ENCODE measurements around the gene PLEKHM3. TPM values are rescaled to one million over a fixed set of nuclear protein-coding genes. Genes with fewer than 3 reads are reported as not detected.

The PLEKHM3 gene
- polyA plus RNA-seq, 1 donor (not counting 4 experiments of a cell fraction or from before 2014, with no cell fraction given): 2.9 TPM

- no peaks in the 10 kb centered on the region for H3K9me1 ChIP-seq (ENCODE audit: control insufficient read depth, extremely low read depth, insufficient read depth, low read length)
- no peak overlapping the region for H3K9ac ChIP-seq (ENCODE audit: control insufficient read depth, extremely low read depth, insufficient read depth, low read length)
- DNase-seq (ENCODE audit: low read depth, low spot score) (no peak), FAIRE-seq (no peak)
- H3K79me2 ChIP-seq (ENCODE audit: control insufficient read depth, insufficient read depth, low read length): no peaks in the 10 kb centered on the region
- no peak overlapping the region for H3K27ac ChIP-seq (ENCODE audit: control insufficient read depth, insufficient read depth, low read length)
- no peaks in the 10 kb centered on the region for H3K36me3 ChIP-seq (ENCODE audit: control insufficient read depth in 2 of 2, extremely low read depth in 1 of 2, insufficient read depth in 2 of 2, low read length in 2 of 2)
- no peak for TF ChIP-seq CTCF (optimal IDR thresholded peaks at IDR 0.05 in 1 of 3, IDR thresholded peaks at IDR 0.05 in 1 of 3, conservative IDR thresholded peaks at IDR 0.05 in 1 of 3; ENCODE audit: extremely low read depth in 1 of 3, insufficient read depth in 2 of 3, low read length in 3 of 3)
- no peak for TF ChIP-seq EZH2 (IDR thresholded peaks at IDR 0.05; ENCODE audit: low read length)
- no peak overlapping the region for H3K4me3 ChIP-seq (ENCODE audit: control insufficient read depth in 2 of 3, extremely low read depth in 1 of 3, insufficient read depth in 2 of 3, low read depth in 1 of 3, low read length in 3 of 3)
- no peaks in the 10 kb centered on the region for H4K20me1 ChIP-seq (ENCODE audit: control insufficient read depth, extremely low read depth, insufficient read depth, low read length)
- dilution Hi-C loops (cut with MboI; ENCODE audit: extremely low pct_ligation_motif_present, low sequenced_read_pairs): no loop called here
- H3K27me3 ChIP-seq (ENCODE audit: control insufficient read depth, extremely low read depth, insufficient read depth, low read length): no peaks in the 10 kb centered on the region
- H3K9me3 ChIP-seq (ENCODE audit: control insufficient read depth, low read depth, low read length): no peaks in the 10 kb centered on the region
- no peak overlapping the region for H3K4me2 ChIP-seq (ENCODE audit: control insufficient read depth, extremely low read depth, insufficient read depth, low read depth, low read length)
- H2AFZ ChIP-seq (ENCODE audit: control insufficient read depth, low read length): no peak overlapping the region
- H3K4me1 ChIP-seq (ENCODE audit: control insufficient read depth, extremely low read depth, insufficient read depth, low read length): no peaks in the 10 kb centered on the region
These were observed 208.8 kb downstream of the PLEKHM3 start for GRCh38 chr2:207816546-207816945.

GRCh38 chr2:207815254-207815653, 210.1 kb downstream of the PLEKHM3 start:
- Histone ChIP-seq H3K4me3 (ENCODE audit: control insufficient read depth in 2 of 3, extremely low read depth in 1 of 3, insufficient read depth in 2 of 3, low read depth in 1 of 3, low read length in 3 of 3) (no peak overlapping the region), H3K4me1 (ENCODE audit: control insufficient read depth, extremely low read depth, insufficient read depth, low read length) (peaks cover 10% of the 10 kb centered on the region), H2AFZ (ENCODE audit: control insufficient read depth, low read length) (no peak overlapping the region), H3K36me3 (ENCODE audit: control insufficient read depth in 2 of 2, extremely low read depth in 1 of 2, insufficient read depth in 2 of 2, low read length in 2 of 2) (no peaks in the 10 kb centered on the region), H3K27me3 (ENCODE audit: control insufficient read depth, extremely low read depth, insufficient read depth, low read length) (no peaks in the 10 kb centered on the region), H3K9ac (ENCODE audit: control insufficient read depth, extremely low read depth, insufficient read depth, low read length) (no peak overlapping the region), H3K79me2 (ENCODE audit: control insufficient read depth, insufficient read depth, low read length) (no peaks in the 10 kb centered on the region), H3K4me2 (ENCODE audit: control insufficient read depth, extremely low read depth, insufficient read depth, low read depth, low read length) (no peak overlapping the region), H4K20me1 (ENCODE audit: control insufficient read depth, extremely low read depth, insufficient read depth, low read length) (no peaks in the 10 kb centered on the region), H3K9me1 (ENCODE audit: control insufficient read depth, extremely low read depth, insufficient read depth, low read length) (no peaks in the 10 kb centered on the region), H3K27ac (ENCODE audit: control insufficient read depth, insufficient read depth, low read length) (no peak overlapping the region), H3K9me3 (ENCODE audit: control insufficient read depth, low read depth, low read length) (no peaks in the 10 kb centered on the region)
- DNase-seq (ENCODE audit: low read depth, low spot score) (no peak), FAIRE-seq (no peak)
- no peak for TF ChIP-seq EZH2 (IDR thresholded peaks at IDR 0.05; ENCODE audit: low read length)
- TF ChIP-seq CTCF (optimal IDR thresholded peaks at IDR 0.05 in 1 of 3, IDR thresholded peaks at IDR 0.05 in 1 of 3, conservative IDR thresholded peaks at IDR 0.05 in 1 of 3; ENCODE audit: extremely low read depth in 1 of 3, insufficient read depth in 2 of 3, low read length in 3 of 3): no peak
- dilution Hi-C loops (cut with MboI; ENCODE audit: extremely low pct_ligation_motif_present, low sequenced_read_pairs): no loop called here

All from keratinocyte (primary cell).